Sigmoid colon (tissue), 7 donors: ENCODE data around the gene PNN. TPM values are rescaled to one million over a fixed set of nuclear protein-coding genes. Genes with fewer than 3 reads are reported as not detected.
"Not testable (repeated sequence)": the region's sequence is repeated elsewhere in the genome, so short reads cannot be mapped to it uniquely, and the experiment has no call there.

Source experiments
- DNase-seq: peaks from one replicate; pipeline ENCODE4 v3.0.0-alpha.2; 2019
- H3K27ac ChIP-seq, 4 donors: fragments of 200-600 bp; sonication (generic); one replicate each; pipeline ENCODE4 v1.5.1; 2016 to 2019; ENCODE audit warnings: mild to moderate bottlenecking in 1 of 4
- H3K27me3 ChIP-seq, 3 donors: fragments of 200-600 bp; sonication (generic); one replicate each; pipeline ENCODE4 v1.5.1; 2019; ENCODE audit warnings: mild to moderate bottlenecking in 1 of 3
- H3K36me3 ChIP-seq, 4 donors: fragments of 200-600 bp; sonication (generic); one replicate each; pipeline ENCODE4 v1.5.1; 2016 to 2019
- H3K4me1 ChIP-seq, 4 donors: fragments of 200-600 bp; sonication (generic); one replicate each; pipeline ENCODE4 v1.5.1; 2017 to 2019
- H3K4me3 ChIP-seq, 4 donors: fragments of 200-600 bp; sonication (generic); one replicate each; pipeline ENCODE4 v1.5.1; 2017 to 2019; ENCODE audit warnings: mild to moderate bottlenecking in 2 of 4, moderate library complexity in 1 of 4
- H3K9me3 ChIP-seq, 4 donors: fragments of 200-600 bp in 3 of 4; sonication (generic) in 3 of 4; one replicate each; pipeline versions ENCODE4 v1.5.1 to v1.6.1; 2013 to 2019
- CTCF ChIP-seq, 4 experiments: fragments of 450-650 bp in 3 of 4; fragments of 200-600 bp in 1 of 4; IDR thresholded peaks; one replicate each; pipeline ENCODE4 v1.5.1; 2016 to 2019; ENCODE audit warnings: antibody characterized with exemption in 4 of 4, mild to moderate bottlenecking in 3 of 4, moderate library complexity in 2 of 4
- EP300 ChIP-seq, 4 donors: sonication (generic); formaldehyde crosslinking; IDR thresholded peaks; one replicate each; pipeline ENCODE4 v1.6.1; 2017; ENCODE audit warnings: antibody characterized with exemption in 4 of 4
- POLR2A ChIP-seq, 2 donors: fragments of 450-650 bp; IDR thresholded peaks; one replicate each; pipeline ENCODE4 v1.6.1; 2016; ENCODE audit warnings: antibody characterized with exemption in 2 of 2, mild to moderate bottlenecking in 2 of 2, moderate library complexity in 2 of 2
- POLR2AphosphoS5 ChIP-seq, 4 donors: sonication (generic); formaldehyde crosslinking; IDR thresholded peaks; one replicate each; pipeline ENCODE4 v1.6.1; 2017; ENCODE audit warnings: antibody characterized with exemption in 4 of 4
- WGBS, 2 donors: extraction: QIAGEN DNeasy Blood & Tissue Kit; methylation state at CpG; one replicate each; pipeline ENCODE4 v1.1.7; 2013; 5-methylcytosine and 5-hydroxymethylcytosine counted together
- intact Hi-C: fragments of 100-400 bp; cut with DNase I; formaldehyde crosslinking; loops from one replicate; pipeline ENCODE4 v1.15.1; 2023
- polyA plus RNA-seq, 3 donors: library from polyadenylated mRNA; stranded (reverse); fragments of 200-250 nt; gene quantifications; one replicate each; pipeline ENCODE4 v1.2.3, GENCODE V29; 2013
- total RNA-seq, 4 donors: library from RNA; depleted of rRNA; stranded (reverse); fragments of >200 nt; gene quantifications; one replicate each; pipeline ENCODE4 v1.1.0, GENCODE V29; 2016
- donor health status: healthy with polysubstance abuse.
- donor health status: Bipolar disorder and iron deficiency.
- donor health status: healthy.

The PNN gene
- total and polyA plus RNA-seq, 7 donors, result 12.0 to 65.9 (median 37.2) TPM

GRCh38 chr14:39218171-39218769, 43.2 kb downstream of the PNN start:
- DNase-seq, result no peak
- no peak overlapping the region for H3K27ac ChIP-seq
- H3K36me3 ChIP-seq, result no peaks in the 10 kb centered on the region
- no peaks in the 10 kb centered on the region for H3K27me3 ChIP-seq
- H3K9me3 ChIP-seq, result no peaks in the 10 kb centered on the region
- WGBS, 2 donors, result 60 to 72% methylated on average over 5 of the region's 5 CpGs
- H3K4me1 ChIP-seq, result no peaks in the 10 kb centered on the region
- intact Hi-C loops, result no loop called here
- TF ChIP-seq CTCF (IDR thresholded peaks at IDR 0.05) (no peak), POLR2AphosphoS5 (IDR thresholded peaks at IDR 0.05) (no peak), EP300 (IDR thresholded peaks at IDR 0.05) (no peak), POLR2A (IDR thresholded peaks at IDR 0.05) (no peak)
- H3K4me3 ChIP-seq, result no peak overlapping the region

- TF ChIP-seq EP300 (IDR thresholded peaks at IDR 0.05), result no peak
- no peak for TF ChIP-seq POLR2AphosphoS5 (IDR thresholded peaks at IDR 0.05)
- no peak for TF ChIP-seq POLR2A (IDR thresholded peaks at IDR 0.05)
- TF ChIP-seq CTCF (IDR thresholded peaks at IDR 0.05), result no peak
- no peak overlapping the region for H3K4me3 ChIP-seq
- no peaks in the 10 kb centered on the region for H3K36me3 ChIP-seq
- H3K27me3 ChIP-seq, result no peaks in the 10 kb centered on the region
- H3K9me3 ChIP-seq, result no peaks in the 10 kb centered on the region
- no peaks in the 10 kb centered on the region for H3K4me1 ChIP-seq
- intact Hi-C loops, result no loop called here
- 11 to 49% methylated on average over 3 of the region's 3 CpGs for WGBS, 2 donors
- no peak overlapping the region for H3K27ac ChIP-seq
- no peak for DNase-seq
Observed at GRCh38 chr14:39219075-39219499, 44.0 kb downstream of the PNN start.

GRCh38 chr14:39220473-39220872, 45.4 kb downstream of the PNN start:
- not testable (repeated sequence) for H3K9me3 ChIP-seq
- 94 to 98% methylated on average over 1 of the region's 1 CpG for WGBS, 2 donors

GRCh38 chr14:39228044-39228443, 53.0 kb downstream of the PNN start:
- no peak for DNase-seq
- Histone ChIP-seq H3K4me3 (no peak overlapping the region), H3K36me3 (no peaks in the 10 kb centered on the region), H3K4me1 (no peaks in the 10 kb centered on the region), H3K27ac (no peak overlapping the region), H3K9me3 (no peaks in the 10 kb centered on the region), H3K27me3 (no peaks in the 10 kb centered on the region)
- intact Hi-C loops, result no loop called here
- TF ChIP-seq POLR2A (IDR thresholded peaks at IDR 0.05) (no peak), EP300 (IDR thresholded peaks at IDR 0.05) (no peak), CTCF (IDR thresholded peaks at IDR 0.05) (no peak), POLR2AphosphoS5 (IDR thresholded peaks at IDR 0.05) (no peak)
- 94 to 95% methylated on average over 3 of the region's 3 CpGs for WGBS, 2 donors

More at GRCh38 chr14:39220473-39220872, 45.4 kb downstream of the PNN start:
- H3K36me3 ChIP-seq, DNase-seq, H3K27me3 ChIP-seq, H3K4me1 ChIP-seq, H3K4me3 ChIP-seq, intact Hi-C loops, H3K27ac ChIP-seq: not testable (repeated sequence)

- WGBS, 2 donors, result 86 to 89% methylated on average over 11 of the region's 11 CpGs
- intact Hi-C loops, result no loop called here
Observed at GRCh38 chr14:39228509-39229221, 53.6 kb downstream of the PNN start.

More at GRCh38 chr14:39228509-39229221, 53.6 kb downstream of the PNN start:
- Histone ChIP-seq H3K4me3 (no peak overlapping the region), H3K27me3 (no peaks in the 10 kb centered on the region), H3K9me3 (no peaks in the 10 kb centered on the region), H3K27ac (no peak overlapping the region), H3K4me1 (no peaks in the 10 kb centered on the region), H3K36me3 (no peaks in the 10 kb centered on the region)
- no peak for DNase-seq
- TF ChIP-seq CTCF (IDR thresholded peaks at IDR 0.05), result no peak
- no peak for TF ChIP-seq EP300 (IDR thresholded peaks at IDR 0.05)
- no peak for TF ChIP-seq POLR2A (IDR thresholded peaks at IDR 0.05)
- no peak for TF ChIP-seq POLR2AphosphoS5 (IDR thresholded peaks at IDR 0.05)
